Hepatocyte (in vitro differentiated cells): Measurements from ENCODE around the gene CD81. TPM values are rescaled to one million over a fixed set of nuclear protein-coding genes. Genes with fewer than 3 reads are reported as not detected.

Experiments used
- DNase-seq: peaks from one replicate; pipeline ENCODE4 v3.0.0-alpha.2; 2016; ENCODE audit warnings: low spot score
- H2AFZ ChIP-seq: fragments of 200-600 bp; sonication (generic); 2 replicates; pipeline ENCODE4 v1.6.0; 2016; ENCODE audit warnings: antibody characterized with exemption, mild to moderate bottlenecking
- H3K27ac ChIP-seq: fragments of 200-600 bp; sonication (generic); 2 replicates; pipeline ENCODE4 v1.5.1; 2016; ENCODE audit warnings: mild to moderate bottlenecking
- H3K27me3 ChIP-seq: fragments of 200-600 bp; sonication (generic); 2 replicates; pipeline ENCODE4 v1.6.1; 2016
- H3K36me3 ChIP-seq: fragments of 200-600 bp; sonication (generic); replicated peaks from 2 replicates; pipeline ENCODE4 v1.5.1; 2016; ENCODE audit warnings: low read depth; ENCODE audit not compliant: insufficient read depth
- H3K4me1 ChIP-seq: fragments of 200-600 bp; sonication (generic); 2 replicates; pipeline ENCODE4 v1.5.1; 2016; ENCODE audit warnings: mild to moderate bottlenecking, moderate library complexity; ENCODE audit not compliant: insufficient read depth
- H3K4me2 ChIP-seq: fragments of 200-600 bp; sonication (generic); 2 replicates; pipeline ENCODE4 v1.6.0; 2016
- H3K4me3 ChIP-seq: fragments of 200-600 bp; sonication (generic); 2 replicates; pipeline ENCODE4 v1.5.1; 2016; ENCODE audit warnings: mild to moderate bottlenecking
- H3K79me2 ChIP-seq: fragments of 200-600 bp; sonication (generic); 2 replicates; pipeline ENCODE4 v1.6.0; 2017; ENCODE audit warnings: mild to moderate bottlenecking
- H3K9me2 ChIP-seq: fragments of 200-600 bp; sonication (generic); replicated peaks from 2 replicates; pipeline ENCODE4 v1.6.0; 2017; ENCODE audit warnings: mild to moderate bottlenecking; ENCODE audit not compliant: insufficient read depth
- H3K9me3 ChIP-seq: fragments of 200-600 bp; sonication (generic); 2 replicates; pipeline ENCODE4 v1.5.1; 2016; ENCODE audit warnings: low read depth, mild to moderate bottlenecking
- H4K20me1 ChIP-seq: fragments of 200-600 bp; sonication (generic); 2 replicates; pipeline ENCODE4 v1.6.0; 2016; ENCODE audit warnings: mild to moderate bottlenecking; ENCODE audit not compliant: insufficient read depth, poor library complexity, severe bottlenecking
- EZH2 ChIP-seq: fragments of 200-600 bp; sonication (generic); IDR thresholded peaks from 2 replicates; pipeline ENCODE4 v1.6.1; 2016; ENCODE audit warnings: antibody characterized with exemption, mild to moderate bottlenecking, borderline replicate concordance
- EZH2phosphoT487 ChIP-seq: fragments of 200-600 bp; sonication (generic); IDR thresholded peaks from one replicate; pipeline ENCODE4 v1.6.1; 2018; ENCODE audit warnings: antibody characterized with exemption, mild to moderate bottlenecking, low read depth, moderate library complexity; ENCODE audit not compliant: unreplicated experiment, severe bottlenecking
- WGBS: methylation state at CpG from one replicate; pipeline ENCODE4 v1.1.6; 2016; ENCODE audit warnings: low lambda C conversion rate; ENCODE audit errors: missing lambda C conversion rate; 5-methylcytosine and 5-hydroxymethylcytosine counted together
- polyA plus RNA-seq: library from polyadenylated mRNA; unstranded; fragments of >200 nt; fragmentation: Nextera tagmentation; extraction: Ambion mirVana; gene quantifications from 2 replicates; pipeline ENCODE4 v1.2.1, GENCODE V29; 2016
- total RNA-seq: library from RNA; depleted of rRNA; stranded (reverse); fragments of >200 nt; gene quantifications from 2 replicates; pipeline ENCODE4 v1.2.3, GENCODE V29; 2014
- TF ChIP-seq, protein P1 (sequence below): fragments of 200-600 bp; sonication (generic); IDR thresholded peaks from 2 replicates; pipeline ENCODE4 v1.5.1; 2016; ENCODE audit warnings: antibody characterized with exemption, mild to moderate bottlenecking; ENCODE audit not compliant: poor library complexity

Gene CD81
- total and polyA plus RNA-seq, 2 experiments from 2014 or later = 233 to 472 TPM

GRCh38 chr11:2400069-2400761 is 23.1 kb downstream of the CD81 start, which contains the start of gene TSSC4:
TSS of gene TSSC4 (plus strand) at chr11:2400750. CDS start at chr11:2402634, 1,884 bp downstream.
- H3K9me2 ChIP-seq = no peaks in the 10 kb centered on the region
- DNase-seq = peak; percentile 100
- peak within 1 kb of the TSS; percentile 95 for H3K4me3 ChIP-seq
- no peaks in the 10 kb centered on the region for H3K27me3 ChIP-seq
- H3K4me2 ChIP-seq = peak within 1 kb of the TSS; percentile 94
- peak within 1 kb of the TSS; percentile 13 for H2AFZ ChIP-seq
- H4K20me1 ChIP-seq = no peaks in the 10 kb centered on the region
- H3K79me2 ChIP-seq = peaks cover 22% of the 10 kb centered on the region
- TF ChIP-seq EZH2 = no peak
- TF ChIP-seq, protein P1, sequence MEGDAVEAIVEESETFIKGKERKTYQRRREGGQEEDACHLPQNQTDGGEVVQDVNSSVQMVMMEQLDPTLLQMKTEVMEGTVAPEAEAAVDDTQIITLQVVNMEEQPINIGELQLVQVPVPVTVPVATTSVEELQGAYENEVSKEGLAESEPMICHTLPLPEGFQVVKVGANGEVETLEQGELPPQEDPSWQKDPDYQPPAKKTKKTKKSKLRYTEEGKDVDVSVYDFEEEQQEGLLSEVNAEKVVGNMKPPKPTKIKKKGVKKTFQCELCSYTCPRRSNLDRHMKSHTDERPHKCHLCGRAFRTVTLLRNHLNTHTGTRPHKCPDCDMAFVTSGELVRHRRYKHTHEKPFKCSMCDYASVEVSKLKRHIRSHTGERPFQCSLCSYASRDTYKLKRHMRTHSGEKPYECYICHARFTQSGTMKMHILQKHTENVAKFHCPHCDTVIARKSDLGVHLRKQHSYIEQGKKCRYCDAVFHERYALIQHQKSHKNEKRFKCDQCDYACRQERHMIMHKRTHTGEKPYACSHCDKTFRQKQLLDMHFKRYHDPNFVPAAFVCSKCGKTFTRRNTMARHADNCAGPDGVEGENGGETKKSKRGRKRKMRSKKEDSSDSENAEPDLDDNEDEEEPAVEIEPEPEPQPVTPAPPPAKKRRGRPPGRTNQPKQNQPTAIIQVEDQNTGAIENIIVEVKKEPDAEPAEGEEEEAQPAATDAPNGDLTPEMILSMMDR = peak; percentile 100
- no peaks in the 10 kb centered on the region for H3K36me3 ChIP-seq
- peaks cover 21% of the 10 kb centered on the region for H3K4me1 ChIP-seq
- 3% methylated on average over 66 of the region's 66 CpGs for WGBS
- H3K27ac ChIP-seq = peak within 1 kb of the TSS; percentile 95
- H3K9me3 ChIP-seq = no peaks in the 10 kb centered on the region

- H3K36me3 ChIP-seq = no peaks in the 10 kb centered on the region
- H3K4me3 ChIP-seq = peak overlapping the region; percentile 95
- peaks cover 21% of the 10 kb centered on the region for H3K4me1 ChIP-seq
- H3K9me3 ChIP-seq = no peaks in the 10 kb centered on the region
- no peaks in the 10 kb centered on the region for H3K9me2 ChIP-seq
- DNase-seq = no peak
- H3K4me2 ChIP-seq = peak overlapping the region; percentile 94
- whole genome bisulfite sequencing = 2% methylated on average over 55 of the region's 55 CpGs
- no peaks in the 10 kb centered on the region for H4K20me1 ChIP-seq
- H3K27me3 ChIP-seq = no peaks in the 10 kb centered on the region
- H3K27ac ChIP-seq = peak overlapping the region; percentile 88
- H3K79me2 ChIP-seq = peaks cover 22% of the 10 kb centered on the region
- TF ChIP-seq, protein P1 = no peak
- no peak for TF ChIP-seq EZH2
- peak overlapping the region; percentile 13 for H2AFZ ChIP-seq
Observed at GRCh38 chr11:2400762-2401435, 23.8 kb downstream of the CD81 start.

GRCh38 chr11:2401436-2401984 is 24.4 kb downstream of the CD81 start:
- Histone ChIP-seq H3K79me2 (peaks cover 22% of the 10 kb centered on the region), H2AFZ (no peak overlapping the region), H3K4me2 (peak overlapping the region; percentile 94), H3K4me3 (peak overlapping the region; percentile 95), H3K9me3 (no peaks in the 10 kb centered on the region), H3K36me3 (no peaks in the 10 kb centered on the region), H4K20me1 (no peaks in the 10 kb centered on the region), H3K27ac (peak overlapping the region; percentile 88), H3K9me2 (no peaks in the 10 kb centered on the region), H3K4me1 (peaks cover 21% of the 10 kb centered on the region), H3K27me3 (no peaks in the 10 kb centered on the region)
- 47% methylated on average over 12 of the region's 12 CpGs for WGBS
- TF ChIP-seq, protein P1 = no peak
- TF ChIP-seq EZH2 (no peak), EZH2phosphoT487 (no peak)
- no peak for DNase-seq
